B cell (primary cell): ENCODE measurements around the gene ANKRD13D. TPM values are rescaled to one million over a fixed set of nuclear protein-coding genes. Genes with fewer than 3 reads are reported as not detected.
A peak's percentile ranks its signal among the peaks of the same experiment; 100 is the strongest.

Source experiments
- ATAC-seq: fragments of 200-7000 bp; cut with Tn5 transposase; one replicate; pipeline ENCODE4 v1.10.0; 2021; ENCODE audit warnings: low read depth, mild to moderate bottlenecking, moderate number of reproducible peaks, moderate library complexity
- CTCF ChIA-PET: fragments of 350-600 bp; sonication (Branson Sonifier 250); formaldehyde crosslinking; loops from one replicate; lab custom pipeline; 2021; ENCODE audit warnings: antibody characterized with exemption, inconsistent platforms; lab: Charles Lee
- POLR2A ChIA-PET: fragments of 350-600 bp; sonication (Branson Sonifier 250); formaldehyde crosslinking; loops from one replicate; lab custom pipeline; 2021; ENCODE audit warnings: antibody characterized with exemption; lab: Charles Lee
- DNase-seq: peaks from one replicate; pipeline ENCODE4 v3.0.0; 2013
- H2AFZ ChIP-seq: 2 replicates; pipeline ENCODE4 v1.6.1; 2012; ENCODE audit warnings: mild to moderate bottlenecking, low read depth, low read length; ENCODE audit not compliant: insufficient read depth, poor library complexity, severe bottlenecking
- H3K27ac ChIP-seq, 2 donors: 1 replicate in 1 of 2; 2 replicates in 1 of 2; pipeline ENCODE4 v1.5.1; 2012 to 2013; ENCODE audit warnings: low read length in 2 of 2, mild to moderate bottlenecking in 2 of 2, moderate library complexity in 1 of 2
- H3K27me3 ChIP-seq, 4 experiments: fragments of 200-600 bp in 1 of 4; sonication (generic) in 1 of 4; replicated peaks in 1 of 4; 1 replicate in 2 of 4; 2 replicates in 2 of 4; pipeline versions ENCODE4 v1.6.1 to v1.7.0; 2013 to 2016; ENCODE audit warnings: low read length in 3 of 4, mild to moderate bottlenecking in 2 of 4, mixed read lengths in 1 of 4, moderate library complexity in 1 of 4; ENCODE audit not compliant: insufficient read depth in 4 of 4, control insufficient read depth in 3 of 4; ENCODE audit errors: control extremely low read depth in 1 of 4
- H3K36me3 ChIP-seq, 2 experiments: replicated peaks in 1 of 2; 1 replicate in 1 of 2; 2 replicates in 1 of 2; pipeline versions ENCODE4 v1.6.1 to v1.7.1; 2013; ENCODE audit warnings: low read length in 1 of 2; ENCODE audit not compliant: insufficient read depth in 2 of 2, control insufficient read depth in 1 of 2; ENCODE audit errors: control extremely low read depth in 1 of 2, extremely low read depth in 1 of 2
- H3K4me1 ChIP-seq, 2 donors: fragments of 200-600 bp in 1 of 2; sonication (generic) in 1 of 2; 1 replicate in 1 of 2; 2 replicates in 1 of 2; pipeline versions ENCODE4 v1.5.1 to v1.6.1; 2013 to 2017; ENCODE audit warnings: low read length in 2 of 2; ENCODE audit not compliant: control insufficient read depth in 2 of 2, insufficient read depth in 2 of 2
- H3K4me2 ChIP-seq: replicated peaks from 2 replicates; pipeline ENCODE3; 2012; ENCODE audit warnings: mild to moderate bottlenecking, low read depth, low read length; ENCODE audit not compliant: poor library complexity, severe bottlenecking
- H3K4me3 ChIP-seq, 5 experiments: fragments of 200-600 bp in 1 of 5; sonication (generic) in 1 of 5; 1 replicate in 3 of 5; 2 replicates in 2 of 5; pipeline versions ENCODE4 v1.5.1 to v1.7.0; 2011 to 2016; ENCODE audit warnings: low read length in 4 of 5, mild to moderate bottlenecking in 4 of 5, low read depth in 2 of 5, control low read depth in 1 of 5, moderate library complexity in 1 of 5; ENCODE audit not compliant: insufficient read depth in 1 of 5; ENCODE audit errors: control extremely low read depth in 1 of 5, extremely low read depth in 1 of 5
- H3K79me2 ChIP-seq: fragments of 200-600 bp; sonication (generic); one replicate; pipeline ENCODE4 v1.6.0; 2016; ENCODE audit warnings: low read length; ENCODE audit not compliant: control insufficient read depth, insufficient read depth
- H3K9ac ChIP-seq: fragments of 200-600 bp; sonication (generic); 2 replicates; pipeline ENCODE4 v1.6.1; 2017; ENCODE audit warnings: mild to moderate bottlenecking, low read length, moderate library complexity
- H3K9me3 ChIP-seq, 3 donors: one replicate each; pipeline versions ENCODE4 v1.6.1 to v1.7.1; 2013; ENCODE audit warnings: low read length in 2 of 3; ENCODE audit not compliant: control insufficient read depth in 2 of 3, insufficient read depth in 1 of 3; ENCODE audit errors: control extremely low read depth in 1 of 3
- H4K20me1 ChIP-seq: 2 replicates; pipeline ENCODE4 v1.6.0; 2012; ENCODE audit warnings: mild to moderate bottlenecking, low read length; ENCODE audit not compliant: insufficient read depth, control insufficient read depth, poor library complexity, severe bottlenecking
- H3K27ac Mint-ChIP-seq: one replicate; pipeline ENCODE4 v1.8.0; 2021; ENCODE audit warnings: mixed read lengths
- H3K27me3 Mint-ChIP-seq: one replicate; pipeline ENCODE4 v1.8.0; 2021; ENCODE audit warnings: mixed read lengths
- H3K4me1 Mint-ChIP-seq: one replicate; pipeline ENCODE4 v1.8.0; 2021; ENCODE audit warnings: mixed read lengths
- H3K4me3 Mint-ChIP-seq: one replicate; pipeline ENCODE4 v1.8.0; 2021; ENCODE audit warnings: mixed read lengths
- H3K9me3 Mint-ChIP-seq: one replicate; pipeline ENCODE4 v1.8.0; 2022; ENCODE audit warnings: mixed read lengths; ENCODE audit not compliant: insufficient read depth
- EZH2 ChIP-seq: IDR thresholded peaks from 2 replicates; pipeline ENCODE4 v1.6.1; 2012; ENCODE audit warnings: borderline replicate concordance, low read depth, mild to moderate bottlenecking, moderate library complexity, low read length; ENCODE audit not compliant: insufficient read depth, poor library complexity, severe bottlenecking
- WGBS: methylation state at CpG from one replicate; pipeline ENCODE4 v1.1.5; 2013; ENCODE audit warnings: missing lambda C conversion rate; ENCODE audit not compliant: insufficient coverage; 5-methylcytosine and 5-hydroxymethylcytosine counted together
- intact Hi-C: fragments of 100-400 bp; cut with micrococcal nuclease; formaldehyde crosslinking; loops from one replicate; pipeline ENCODE4 v1.10.0; 2022
- polyA plus RNA-seq: library from polyadenylated mRNA; depleted of rRNA; stranded (reverse); fragments of >200 nt; gene quantifications from 2 replicates; pipeline ENCODE4 v1.2.3, GENCODE V29; 2012
- total RNA-seq, 2 donors: library from RNA; stranded (reverse); fragments of 120-200 nt in 1 of 2; gene quantifications; 1 replicate in 1 of 2; 2 replicates in 1 of 2; pipeline versions ENCODE4 v1.2.3 to v1.2.4, GENCODE V29; 2013 to 2022
- TF ChIP-seq, protein P1 (sequence below): fragments of 200-600 bp; IDR thresholded peaks from one replicate; pipeline ENCODE4 v1.8.0; 2022; ENCODE audit warnings: antibody characterized with exemption, mild to moderate bottlenecking

ANKRD13D gene
- total and polyA plus RNA-seq, 2 donors (not counting 1 experiment from before 2014, with no cell fraction given), result 189 to 252 TPM

DNA sequence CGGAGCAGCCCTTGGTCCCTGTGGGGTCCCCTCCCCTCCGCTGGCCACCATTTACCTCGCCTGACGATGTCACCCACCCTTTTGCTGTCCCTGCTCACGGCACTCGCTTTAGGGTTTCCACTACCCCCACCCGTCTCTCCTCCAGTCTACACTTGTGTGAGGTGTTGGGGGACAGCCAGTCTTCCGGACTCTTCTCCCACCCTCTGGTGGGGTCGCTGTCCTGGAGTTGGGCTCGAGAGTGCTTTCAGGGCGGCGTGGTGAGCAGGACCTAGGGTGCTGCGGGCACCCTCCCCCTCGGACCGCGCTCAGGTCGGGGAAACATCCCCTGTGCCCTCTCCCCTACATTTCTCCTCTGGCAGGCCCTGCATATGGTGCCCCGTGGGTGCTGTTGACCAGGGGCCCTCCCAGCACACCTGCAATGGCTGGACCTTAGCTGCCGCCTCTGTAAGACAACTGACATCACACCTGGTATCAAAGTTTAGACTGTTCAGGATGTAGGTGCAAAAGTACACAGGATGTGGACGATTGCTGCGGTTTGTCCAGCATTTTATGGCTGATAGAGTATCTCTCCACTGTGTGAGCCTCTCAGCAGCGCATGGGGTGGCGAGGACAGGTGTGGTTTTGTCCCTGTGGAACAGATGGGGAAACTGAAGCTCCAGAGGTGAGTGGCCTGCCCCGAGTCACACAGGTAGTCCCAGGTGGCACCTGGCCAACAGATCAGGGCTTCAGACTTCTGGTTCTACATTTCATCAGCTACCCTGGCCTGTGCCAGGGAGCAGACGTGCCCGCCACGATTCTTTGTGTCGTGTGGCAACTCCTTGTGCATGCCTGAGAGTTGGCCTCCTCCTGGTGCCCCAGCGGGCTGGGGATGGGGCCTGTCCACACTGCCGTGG, 21.7 kb upstream of the ANKRD13D start:
- CTCF ChIA-PET, result interaction anchor here (0.9 to 8.9 kb wide), 15 partner anchors 10 to 136 kb away, joined by 3 to 229 read pairs (median 7); partner anchors contain the start of genes ANKRD13D and TBC1D10C
- Histone ChIP-seq H3K79me2 (peaks cover 95% of the 10 kb centered on the region), H3K4me3 (peak overlapping the region; percentile 80 to 89 (median 87)), H2AFZ (peak overlapping the region; percentile 34), H3K9me3 (no peaks in the 10 kb centered on the region), H3K4me2 (peak overlapping the region; percentile 92), H3K27ac (peak overlapping the region; percentile 73 to 82), H3K4me1 (peaks cover 65 to 68% of the 10 kb centered on the region in 2 donors), H3K27me3 (no peaks in the 10 kb centered on the region), H4K20me1 (peaks cover 56% of the 10 kb centered on the region), H3K9ac (peak overlapping the region; percentile 95), H3K36me3 (peaks cover 0 to 47% of the 10 kb centered on the region in 2 experiments)
- H3K4me1 Mint-ChIP-seq, result peaks cover 74% of the 10 kb centered on the region
- POLR2A ChIA-PET, result interaction anchor here (0.6 to 7.8 kb wide), 10 partner anchors 10 to 435 kb away, joined by 3 to 131 read pairs (median 13); partner anchors contain the start of genes ANKRD13D, POLD4 and PPP1CA
- H3K4me3 Mint-ChIP-seq, result peak overlapping the region; percentile 98
- WGBS, result under 1% methylated on average over 23 of the region's 30 CpGs
- intact Hi-C loops, result loop anchor here (1.0 to 10.0 kb wide), 4 partner anchors 10 to 317 kb away; partner anchors contain the start of genes CDK2AP2, GSTP1 and PITPNM1
- H3K27ac Mint-ChIP-seq, result peak overlapping the region; percentile 98
- TF ChIP-seq, protein P1, sequence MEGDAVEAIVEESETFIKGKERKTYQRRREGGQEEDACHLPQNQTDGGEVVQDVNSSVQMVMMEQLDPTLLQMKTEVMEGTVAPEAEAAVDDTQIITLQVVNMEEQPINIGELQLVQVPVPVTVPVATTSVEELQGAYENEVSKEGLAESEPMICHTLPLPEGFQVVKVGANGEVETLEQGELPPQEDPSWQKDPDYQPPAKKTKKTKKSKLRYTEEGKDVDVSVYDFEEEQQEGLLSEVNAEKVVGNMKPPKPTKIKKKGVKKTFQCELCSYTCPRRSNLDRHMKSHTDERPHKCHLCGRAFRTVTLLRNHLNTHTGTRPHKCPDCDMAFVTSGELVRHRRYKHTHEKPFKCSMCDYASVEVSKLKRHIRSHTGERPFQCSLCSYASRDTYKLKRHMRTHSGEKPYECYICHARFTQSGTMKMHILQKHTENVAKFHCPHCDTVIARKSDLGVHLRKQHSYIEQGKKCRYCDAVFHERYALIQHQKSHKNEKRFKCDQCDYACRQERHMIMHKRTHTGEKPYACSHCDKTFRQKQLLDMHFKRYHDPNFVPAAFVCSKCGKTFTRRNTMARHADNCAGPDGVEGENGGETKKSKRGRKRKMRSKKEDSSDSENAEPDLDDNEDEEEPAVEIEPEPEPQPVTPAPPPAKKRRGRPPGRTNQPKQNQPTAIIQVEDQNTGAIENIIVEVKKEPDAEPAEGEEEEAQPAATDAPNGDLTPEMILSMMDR, result no peak
- TF ChIP-seq EZH2, result no peak
- ATAC-seq, result peak; percentile 0
- peaks cover 3% of the 10 kb centered on the region for H3K27me3 Mint-ChIP-seq
- no peaks in the 10 kb centered on the region for H3K9me3 Mint-ChIP-seq
- DNase-seq, result peak; percentile 60
